Inflammatory macrophage treated with lipopolysaccharide for 1 hour (primary cell): ENCODE results near the gene NR2F6.
"Not testable (repeated sequence)": the region's sequence is repeated elsewhere in the genome, so short reads cannot be mapped to it uniquely, and the experiment has no call there.

Source experiments
- DNase-seq, 2 donors: peaks; one replicate each; pipeline ENCODE4 v3.0.0-alpha.2; 2020 to 2022

The NR2F6 gene

DNA sequence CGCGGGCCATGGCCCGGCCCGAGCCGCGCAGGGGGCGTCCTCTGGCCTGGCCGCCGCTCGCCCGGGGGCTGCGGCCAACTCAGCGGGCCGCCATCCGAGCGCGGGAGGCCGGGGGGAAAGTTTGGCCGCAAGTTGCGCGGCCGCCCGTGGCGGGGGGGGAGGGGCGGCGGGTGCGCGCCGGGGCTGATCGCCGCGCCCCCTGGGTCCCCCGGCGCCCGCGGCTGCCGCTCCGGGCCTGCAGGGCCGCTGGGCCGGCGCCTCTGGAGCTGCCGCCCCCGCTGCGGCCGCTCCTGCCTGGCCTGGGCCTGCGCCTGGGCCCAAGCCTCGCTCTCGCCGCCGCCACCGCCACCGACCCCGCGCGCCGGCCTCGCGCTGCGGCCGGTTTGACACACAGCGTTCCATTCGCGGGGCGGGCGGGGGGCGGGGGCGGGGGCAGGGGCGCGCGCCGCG lies at the start of gene NR2F6:
Gene NR2F6 (minus strand): TSS at position 385 of the 450 bp plus-strand sequence. CDS start 699 bp downstream, outside the sequence.
- DNase-seq, result no peak

DNA sequence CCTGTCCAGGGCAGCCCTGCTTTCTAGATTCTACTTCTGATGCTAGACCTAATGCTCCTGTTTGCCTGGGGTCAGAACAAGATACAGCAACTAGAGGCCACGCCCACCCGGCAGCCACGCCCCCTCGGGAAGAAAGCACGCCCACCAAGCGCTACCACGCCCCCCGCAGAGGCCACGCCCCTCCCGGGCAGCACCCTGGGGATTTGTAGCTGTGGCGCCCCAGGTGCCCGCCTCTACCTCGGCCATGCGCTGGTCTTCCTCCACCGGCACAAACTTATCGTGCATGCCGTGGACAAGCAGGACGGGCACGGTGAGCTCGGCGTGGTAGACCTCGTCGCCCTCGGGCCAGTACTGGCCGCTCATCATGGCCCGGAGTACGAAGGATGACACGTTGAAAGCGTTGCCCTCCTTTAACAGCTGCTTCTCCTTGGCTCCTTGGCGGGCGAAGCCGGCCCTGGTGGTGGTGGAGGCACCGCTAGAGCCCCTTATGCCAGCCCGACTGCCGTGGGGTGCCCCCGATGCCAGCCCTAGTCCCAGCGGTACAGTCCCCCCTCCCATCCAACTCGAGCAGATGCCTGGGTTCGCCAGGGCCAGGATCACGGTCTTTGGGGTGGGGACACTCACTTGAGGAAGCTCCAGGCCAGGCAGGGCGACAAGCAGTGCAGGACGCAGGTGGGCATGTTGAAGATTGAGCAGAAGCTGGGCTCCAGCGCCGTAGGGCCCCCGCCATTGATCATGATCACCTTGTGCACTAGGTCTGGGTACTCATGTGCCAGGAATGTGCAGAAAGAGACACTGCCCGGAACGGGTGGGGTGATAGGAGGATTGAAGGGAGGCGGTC lies 48.6 kb upstream of the NR2F6 start:
- peak in 1 of 2 donors; percentile 37 for DNase-seq

DNA sequence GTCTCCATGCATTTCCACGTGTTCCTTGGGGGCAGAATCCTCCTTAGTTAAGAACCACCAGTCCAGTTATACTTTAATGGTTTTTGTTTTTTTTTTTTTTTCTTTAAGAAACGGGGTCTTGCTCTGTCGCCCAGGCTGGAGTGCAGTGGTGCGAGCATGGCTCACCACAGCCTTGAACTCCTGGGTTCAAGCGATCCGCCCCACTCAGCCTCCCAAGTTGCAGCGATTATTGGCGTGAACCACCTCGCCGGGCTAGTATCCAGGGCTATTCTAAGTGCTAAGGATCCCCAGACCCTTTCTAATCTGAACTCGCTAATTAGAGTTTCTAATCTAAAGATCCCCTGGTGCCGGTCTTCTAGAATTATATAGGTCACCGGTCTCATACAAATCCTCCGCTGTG lies 47.9 kb upstream of the NR2F6 start:
- no peak for DNase-seq

DNA sequence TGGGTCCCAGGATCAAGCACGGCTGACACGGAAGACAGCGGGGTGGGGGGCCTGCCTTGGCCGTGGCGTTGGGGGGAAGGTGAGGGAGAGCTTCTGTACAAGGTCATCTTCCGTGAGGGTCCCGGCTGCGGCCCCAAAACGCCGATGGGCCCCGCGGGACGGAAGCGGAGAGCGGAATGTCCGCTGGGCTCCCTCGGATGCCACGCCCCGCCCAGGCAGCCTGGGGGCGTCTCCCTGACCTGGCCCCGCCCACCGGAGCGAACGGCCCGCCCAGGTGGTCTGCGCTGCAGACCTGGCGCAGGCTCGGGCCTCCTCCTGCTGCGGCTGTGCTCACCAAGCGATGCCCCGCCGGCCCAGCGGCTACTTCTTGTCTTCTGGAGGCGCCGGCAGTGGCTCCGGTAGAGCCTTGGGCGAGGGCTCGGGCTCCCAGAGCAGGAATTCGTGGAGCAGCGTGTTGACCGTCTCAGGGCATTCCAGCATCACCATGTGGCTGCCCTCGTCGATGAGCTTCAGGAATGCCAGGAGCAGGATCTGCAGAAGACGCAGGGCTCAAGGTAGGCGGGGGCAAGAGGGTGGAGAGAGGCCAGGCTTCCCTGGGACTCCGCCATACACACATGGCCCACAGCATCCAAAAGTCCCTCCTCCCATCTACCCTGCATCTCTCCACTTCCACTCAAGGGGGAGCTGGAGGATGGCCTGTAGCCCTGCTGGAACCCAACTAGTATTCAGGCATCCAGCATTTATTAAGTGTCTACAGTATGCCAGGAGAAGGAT lies 46.8 kb upstream of the NR2F6 start:
- peak; percentile 79 to 84 for DNase-seq

DNA sequence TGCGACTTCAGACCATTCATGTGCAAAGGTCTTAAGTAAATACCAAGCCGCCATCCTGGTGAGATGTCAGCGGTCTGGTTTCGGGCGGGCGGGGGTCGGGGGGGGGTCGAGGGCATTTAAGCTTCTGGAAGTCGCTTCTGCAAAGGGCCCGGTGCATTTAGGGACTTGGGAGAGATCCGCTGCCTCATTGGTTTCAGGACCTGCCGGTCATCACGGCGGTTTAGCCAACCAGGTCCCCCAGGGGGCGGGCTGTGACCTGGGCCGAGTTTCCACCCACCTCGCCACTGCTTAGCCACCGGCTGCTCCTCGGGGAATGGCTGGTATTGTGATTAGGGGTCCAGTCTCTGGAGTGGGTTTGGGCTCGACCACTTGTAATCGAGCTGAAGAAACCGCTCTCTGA lies 43.8 kb upstream of the NR2F6 start:
- peak; percentile 68 to 78 for DNase-seq

DNA sequence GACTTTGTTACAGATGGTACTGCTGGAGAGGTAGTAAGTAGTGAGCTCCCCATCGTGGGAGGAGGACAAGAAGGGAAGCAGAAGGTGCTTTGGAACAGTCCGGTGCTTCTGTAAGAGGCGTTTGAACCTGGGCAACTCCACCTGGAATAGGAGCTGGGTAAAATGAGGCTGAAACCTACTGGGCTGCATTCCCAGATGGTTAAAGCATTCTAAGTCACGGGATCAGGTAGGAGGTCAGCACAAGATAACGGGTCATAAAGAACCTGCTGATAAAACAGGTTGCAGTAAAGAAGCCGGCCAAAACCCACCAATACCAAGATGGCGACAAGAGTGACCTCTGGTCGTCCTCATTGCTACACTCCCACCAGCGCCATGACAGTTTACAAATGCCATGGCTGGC lies 41.0 kb upstream of the NR2F6 start:
- DNase-seq, result no peak

DNA sequence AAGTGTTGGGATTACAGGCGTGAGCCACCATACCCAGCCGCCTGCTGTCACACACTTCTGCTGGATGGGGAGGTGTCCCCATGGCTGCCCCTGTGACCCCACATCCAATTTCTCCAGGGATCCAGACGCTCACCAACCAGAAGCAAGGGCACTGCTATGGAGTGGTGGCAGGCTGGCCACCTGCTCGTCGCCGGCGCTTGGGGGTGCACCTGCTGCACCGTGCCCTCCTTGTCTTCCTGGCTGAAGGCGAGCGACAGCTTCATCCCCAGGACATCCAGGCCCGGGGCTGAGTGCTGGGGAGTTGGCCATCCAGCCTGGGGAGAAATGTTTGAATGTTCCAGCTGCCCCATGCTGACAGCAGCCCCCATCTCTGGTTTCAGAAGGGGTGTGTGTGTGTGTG lies 40.5 kb upstream of the NR2F6 start:
- no peak for DNase-seq

DNA sequence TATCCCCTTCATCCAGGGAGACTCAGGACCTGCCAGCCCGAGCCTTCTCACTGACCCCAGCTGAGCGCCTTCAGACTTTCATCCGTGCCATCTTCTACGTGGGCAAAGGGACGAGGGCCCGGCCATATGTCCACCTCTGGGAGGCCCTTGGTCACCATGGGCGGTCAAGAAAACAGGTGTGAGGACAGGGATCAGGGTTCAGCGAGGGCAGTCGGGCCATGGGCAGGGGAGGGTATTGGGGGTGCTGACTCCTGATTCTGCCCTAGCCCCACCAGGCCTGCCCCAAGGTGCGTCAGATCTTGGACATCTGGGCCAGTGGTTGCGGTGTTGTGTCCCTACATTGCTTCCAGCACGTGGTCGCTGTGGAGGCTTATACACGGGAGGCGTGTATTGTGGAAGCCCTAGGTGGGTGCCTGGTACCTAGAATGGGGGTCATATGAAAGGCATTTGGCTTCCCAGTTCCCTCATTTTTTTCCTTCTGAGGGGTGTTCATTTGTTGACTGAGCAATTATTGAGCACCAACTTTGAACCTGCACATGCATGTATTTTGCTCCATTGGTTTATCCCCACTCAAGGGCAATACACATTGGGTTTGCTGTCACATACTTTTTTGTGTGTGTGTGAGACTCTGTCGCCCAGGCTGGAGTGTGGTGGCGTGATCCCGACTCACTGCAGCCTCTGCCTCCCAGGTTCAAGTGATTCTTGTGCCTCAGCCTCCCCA lies 39.9 kb upstream of the NR2F6 start:
- DNase-seq, result no peak

DNA sequence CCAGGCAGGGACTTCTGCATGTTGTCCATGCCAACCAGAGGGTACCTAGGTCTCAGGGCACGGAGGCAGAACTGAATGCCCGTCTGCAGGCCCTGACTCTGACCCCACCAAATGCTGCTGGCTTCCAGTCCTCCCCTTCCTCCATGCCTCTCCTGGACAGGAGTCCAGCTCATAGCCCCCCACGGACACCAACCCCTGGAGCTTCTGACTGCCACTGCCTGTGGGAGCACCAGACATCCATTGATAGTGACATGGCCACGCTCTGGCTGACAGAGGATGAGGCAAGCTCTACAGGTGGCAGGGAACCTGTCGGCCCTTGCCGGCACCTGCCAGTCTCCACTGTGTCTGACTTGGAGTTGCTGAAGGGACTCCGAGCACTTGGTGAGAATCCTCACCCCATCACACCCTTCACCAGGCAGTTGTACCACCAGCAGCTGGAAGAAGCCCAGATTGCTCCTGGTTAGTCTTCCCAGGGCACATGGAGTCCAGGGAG lies 37.8 kb upstream of the NR2F6 start:
- no peak for DNase-seq

DNA sequence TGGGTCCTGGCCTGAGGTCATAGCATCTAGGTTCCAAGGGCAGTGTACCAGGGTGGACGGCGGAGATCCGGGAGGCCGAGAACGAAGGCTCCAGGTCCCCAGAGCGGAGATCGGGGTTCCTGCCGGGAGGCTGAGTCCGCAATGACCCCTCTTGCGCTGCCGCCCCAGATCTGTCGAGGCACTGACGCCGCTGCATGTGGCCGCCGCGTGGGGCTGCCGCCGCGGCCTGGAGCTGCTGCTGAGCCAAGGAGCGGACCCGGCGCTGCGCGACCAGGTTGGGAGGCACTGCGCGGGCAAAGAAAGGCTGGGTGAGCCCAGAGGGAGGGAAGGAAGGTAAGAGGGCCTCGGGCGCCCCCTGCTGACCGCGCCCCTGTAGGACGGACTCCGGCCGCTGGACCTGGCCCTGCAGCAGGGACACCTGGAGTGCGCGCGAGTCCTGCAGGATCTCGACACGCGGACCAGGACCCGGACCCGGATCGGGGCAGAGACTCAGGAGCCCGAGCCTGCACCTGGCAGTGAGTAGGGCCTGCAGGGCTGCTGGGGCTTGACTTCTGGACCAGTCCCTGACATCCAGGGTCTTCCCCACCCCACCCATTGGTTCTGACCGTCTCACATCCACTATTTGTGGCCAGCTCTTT lies 36.9 kb upstream of the NR2F6 start:
- peak; percentile 54 to 87 for DNase-seq

DNA sequence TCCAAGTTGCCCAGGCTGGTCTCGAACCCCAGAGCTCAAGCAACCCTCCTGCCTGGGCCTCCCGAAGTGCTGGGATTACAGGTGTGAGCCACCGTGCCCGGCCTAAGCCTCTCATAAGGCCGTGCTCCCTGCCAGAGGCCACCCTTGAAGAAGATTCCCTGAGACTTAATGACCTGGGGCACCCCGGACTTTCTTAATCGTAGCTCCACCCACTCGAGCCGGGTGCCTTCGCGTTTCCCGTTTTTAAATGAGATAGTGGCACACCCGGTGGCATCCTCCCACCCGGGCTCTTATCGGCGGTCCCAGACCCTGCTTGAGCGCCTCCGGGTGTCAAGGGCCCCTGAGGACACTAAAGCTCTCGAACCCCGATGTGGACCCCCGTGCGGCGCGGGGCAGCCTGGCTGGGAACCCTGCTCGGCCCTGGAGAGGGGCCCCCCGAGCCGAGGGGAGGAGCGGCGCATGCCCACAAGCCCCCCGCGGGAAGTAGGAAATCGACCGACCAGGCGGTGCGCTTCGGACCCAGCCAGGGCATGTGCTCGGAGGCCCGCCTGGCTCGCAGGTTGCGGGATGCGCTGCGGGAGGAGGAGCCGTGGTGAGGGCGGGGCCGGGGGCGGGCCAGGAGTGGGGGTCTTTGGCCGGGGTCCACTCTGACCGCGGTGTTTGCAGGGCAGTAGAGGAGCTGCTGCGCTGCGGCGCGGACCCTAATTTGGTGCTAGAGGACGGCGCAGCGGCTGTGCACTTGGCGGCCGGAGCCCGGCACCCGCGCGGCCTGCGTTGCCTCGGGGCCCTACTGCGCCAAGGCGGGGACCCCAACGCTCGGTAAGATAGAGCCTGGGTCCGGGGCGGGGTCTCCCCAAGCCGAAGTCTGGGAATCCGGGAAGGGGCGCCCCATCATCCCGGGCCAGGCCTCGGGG lies 35.9 kb upstream of the NR2F6 start, which contains the start of gene ANKLE1:
Gene ANKLE1 (plus strand): TSS at position 511 of the 914 bp plus-strand sequence. CDS start 20 bp downstream, at position 531.
- peak; percentile 88 to 92 for DNase-seq

DNA sequence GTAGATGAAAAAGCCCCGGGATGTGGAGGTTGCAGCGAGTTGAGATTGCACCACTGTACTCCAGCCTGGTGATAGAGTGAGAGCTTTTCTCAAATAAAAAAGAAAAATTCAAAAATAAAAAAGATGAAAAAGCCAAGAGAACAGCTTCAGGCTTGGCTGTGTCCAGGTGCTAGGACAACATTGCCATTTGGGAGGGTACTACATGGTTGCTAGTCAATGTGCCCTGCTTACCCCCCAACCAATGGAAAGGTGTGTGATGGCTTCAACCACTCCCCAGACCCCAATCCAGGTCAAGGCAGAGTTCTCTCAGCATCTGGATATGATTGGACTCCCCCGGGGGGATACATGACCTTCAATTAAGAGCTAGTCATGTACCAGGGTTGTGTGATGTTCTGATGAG lies 33.7 kb upstream of the NR2F6 start:
- no peak for DNase-seq

DNA sequence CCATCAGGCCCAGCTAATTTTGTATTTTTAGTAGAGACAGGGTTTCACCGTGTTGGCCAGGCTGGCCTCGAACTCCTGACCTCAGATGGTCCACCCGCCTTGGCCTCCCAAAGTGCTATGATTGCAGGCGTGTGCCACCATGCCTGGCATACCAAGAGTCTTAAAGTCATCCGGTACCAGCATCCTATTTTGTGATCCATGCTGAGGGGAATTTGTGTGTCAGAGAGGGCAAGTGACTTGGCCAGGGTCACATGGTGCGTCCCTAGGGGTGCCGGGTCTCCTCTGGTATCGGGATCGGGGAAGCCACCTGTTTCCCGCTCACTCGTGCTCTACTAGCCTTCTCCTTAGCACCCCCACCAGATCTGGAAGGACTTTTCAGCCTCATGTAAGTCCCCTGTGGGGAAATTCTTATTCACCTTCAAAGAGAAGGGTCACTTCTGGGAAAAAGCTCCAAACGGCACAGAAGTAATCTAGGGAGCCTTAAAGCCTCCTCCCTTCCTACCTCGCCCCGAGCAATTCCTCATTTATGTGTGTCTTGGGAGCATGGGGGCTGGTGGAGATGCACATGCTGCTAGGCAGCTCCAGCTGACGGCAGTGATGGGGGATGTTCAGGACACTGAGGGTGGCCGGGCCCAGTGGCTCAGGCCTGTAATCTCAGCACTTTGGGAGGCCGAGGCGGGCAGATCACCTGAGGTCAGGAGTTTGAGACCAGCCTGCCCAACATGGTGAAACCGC lies 29.9 kb upstream of the NR2F6 start:
- no peak for DNase-seq

DNA sequence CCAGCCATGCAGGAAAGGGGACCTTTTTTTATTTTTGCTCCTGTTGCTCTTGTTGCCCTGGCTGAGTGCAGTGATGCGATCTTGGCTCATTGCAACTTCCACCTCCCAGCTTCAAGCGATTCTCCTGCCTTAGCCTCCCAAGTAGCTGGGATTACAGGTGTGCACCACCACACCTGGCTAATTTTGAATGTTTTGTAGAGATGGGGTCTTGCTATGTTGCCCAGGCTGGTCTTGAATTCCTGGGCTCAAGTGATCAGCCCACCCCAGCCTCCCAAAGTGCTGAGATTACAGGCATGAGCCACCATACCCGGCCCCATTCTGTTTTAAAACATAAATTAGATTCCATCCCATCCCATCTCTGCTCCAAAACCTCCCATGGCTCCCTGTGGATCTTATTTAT lies 29.2 kb upstream of the NR2F6 start:
- DNase-seq, result not testable (repeated sequence)

DNA sequence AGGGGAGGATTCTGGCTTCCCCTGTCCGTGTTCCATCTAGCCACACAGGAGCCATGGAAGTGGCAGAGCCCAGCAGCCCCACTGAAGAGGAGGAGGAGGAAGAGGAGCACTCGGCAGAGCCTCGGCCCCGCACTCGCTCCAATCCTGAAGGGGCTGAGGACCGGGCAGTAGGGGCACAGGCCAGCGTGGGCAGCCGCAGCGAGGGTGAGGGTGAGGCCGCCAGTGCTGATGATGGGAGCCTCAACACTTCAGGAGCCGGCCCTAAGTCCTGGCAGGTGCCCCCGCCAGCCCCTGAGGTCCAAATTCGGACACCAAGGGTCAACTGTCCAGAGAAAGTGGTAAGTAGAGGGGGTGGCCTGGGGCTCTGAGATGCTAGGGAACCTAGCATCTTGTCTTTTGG lies 23.0 kb upstream of the NR2F6 start:
- no peak for DNase-seq

DNA sequence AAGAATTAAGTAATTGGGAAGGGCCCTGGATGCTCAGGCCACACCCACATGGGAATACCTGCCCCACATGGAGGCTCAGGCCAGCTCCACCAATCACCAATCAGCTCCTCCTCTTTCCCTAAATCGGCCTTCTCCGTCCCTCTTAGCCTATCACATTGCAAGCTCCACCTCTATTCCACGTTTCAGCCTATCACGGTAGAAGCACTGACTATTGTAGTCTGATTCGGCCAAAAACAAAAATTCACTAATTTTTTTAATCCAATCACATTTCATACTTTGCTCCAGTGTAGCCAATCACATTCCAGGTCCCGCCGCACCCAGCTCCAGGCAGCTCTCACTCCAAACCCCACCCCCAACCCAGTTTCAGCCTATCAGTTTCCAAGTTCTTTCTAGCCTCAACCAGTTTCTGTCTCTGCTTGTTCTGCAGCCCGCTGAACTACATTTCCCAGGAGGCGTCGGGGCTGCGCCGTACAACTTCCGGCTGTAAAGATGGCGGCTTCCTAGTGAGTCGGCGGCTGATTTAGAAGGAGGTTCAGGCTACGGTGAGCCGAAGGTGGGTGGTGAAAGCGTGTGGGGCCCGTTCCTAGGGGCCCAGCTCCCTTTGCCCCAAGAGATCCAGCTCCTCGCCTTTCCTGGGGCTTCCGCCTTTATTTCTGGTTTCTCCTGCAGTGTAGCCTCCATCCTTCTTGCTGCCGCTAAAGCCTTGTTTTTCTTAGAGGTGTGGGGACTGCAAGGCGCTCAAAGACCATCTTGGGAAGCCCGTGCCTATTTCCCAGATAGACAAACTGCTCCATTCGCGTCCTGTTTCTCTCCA lies 21.5 kb upstream of the NR2F6 start, which contains the start of gene BABAM1:
Gene BABAM1 (plus strand): TSS at position 469 of the 814 bp plus-strand sequence. CDS start 1,364 bp downstream, outside the sequence.
- peak; percentile 99 to 100 for DNase-seq

DNA sequence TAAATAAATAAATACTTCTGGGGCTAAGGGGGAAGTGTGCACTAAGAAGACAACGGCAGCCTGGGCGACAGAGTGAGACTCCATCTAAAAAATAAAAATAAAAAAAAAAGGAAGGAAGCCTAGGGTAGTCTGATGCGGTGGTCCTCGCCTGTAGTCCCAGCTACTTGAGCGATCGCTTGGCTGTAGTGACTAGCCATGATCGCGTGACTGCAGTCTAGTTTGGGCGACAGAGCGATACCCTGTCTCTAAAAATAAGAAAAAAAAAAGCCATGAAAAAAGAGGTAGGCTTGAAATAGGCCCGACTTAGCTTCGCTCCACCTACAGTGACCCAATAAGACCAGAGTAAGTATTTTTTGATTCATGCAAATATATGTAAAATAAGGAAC lies 20.9 kb upstream of the NR2F6 start:
- no peak for DNase-seq

DNA sequence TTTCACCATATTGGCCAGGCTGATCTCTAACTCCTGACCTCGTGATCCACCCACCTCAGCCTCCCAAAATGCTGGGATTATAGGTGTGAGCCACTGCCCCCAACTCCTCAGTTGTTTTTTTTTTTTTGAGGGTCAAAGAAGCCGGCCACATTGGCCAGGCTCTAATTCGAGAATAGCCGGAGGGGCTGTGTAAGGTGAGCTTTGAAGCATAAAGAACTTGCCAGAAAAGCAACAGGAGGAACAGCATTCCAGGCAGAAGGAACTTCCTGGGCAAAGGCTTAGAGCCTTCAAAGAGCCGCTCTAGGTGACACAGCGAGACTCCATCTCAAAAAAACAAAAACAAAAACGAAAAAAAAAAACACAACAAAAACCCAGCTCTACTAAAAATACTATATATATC lies 20.3 kb upstream of the NR2F6 start:
- DNase-seq, result no peak

DNA sequence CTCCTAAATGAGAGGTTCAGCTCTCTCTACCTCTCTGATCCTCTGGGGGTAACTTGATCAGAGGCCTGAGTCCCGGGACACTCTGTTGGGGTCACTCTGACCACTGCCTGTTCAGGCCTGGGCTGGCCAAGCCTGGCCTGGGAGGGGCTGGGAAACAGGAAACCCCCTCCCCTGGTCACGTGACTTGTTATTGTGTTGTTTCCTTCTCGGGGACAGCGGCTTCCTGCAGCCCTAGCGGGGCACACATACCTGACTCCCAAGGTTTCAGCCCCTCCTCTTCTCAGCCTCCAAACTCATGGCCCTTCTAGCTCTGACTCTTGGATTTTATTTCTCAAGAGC lies 18.9 kb upstream of the NR2F6 start, which contains the start of gene USHBP1:
Gene USHBP1 (minus strand): TSS at position 105 of the 339 bp plus-strand sequence. CDS start 446 bp downstream, outside the sequence.
- DNase-seq, result no peak
